Activated CD4-positive, alpha-beta T cell treated with anti-CD3 and anti-CD28 coated beads, Interleukin-2, amount 10 ng/mL, durations not matched to agents 24 days and 14 days (primary cell): ENCODE results near the gene SPINK6. TPM values are rescaled to one million over a fixed set of nuclear protein-coding genes. Genes with fewer than 3 reads are reported as not detected.
A peak's percentile ranks its signal among the peaks of the same experiment; 100 is the strongest.

Experiments used
- DNase-seq: peaks from one replicate; pipeline ENCODE4 v3.0.0; 2022
- H3K27ac Mint-ChIP-seq: one replicate; pipeline ENCODE4 v1.8.0; 2022; ENCODE audit warnings: mild to moderate bottlenecking, mixed read lengths
- H3K27me3 Mint-ChIP-seq: one replicate; pipeline ENCODE4 v1.8.0; 2022; ENCODE audit warnings: mixed read lengths
- H3K36me3 Mint-ChIP-seq: one replicate; pipeline ENCODE4 v1.8.0; 2022; ENCODE audit warnings: low read depth, mild to moderate bottlenecking, mixed read lengths
- H3K4me1 Mint-ChIP-seq: one replicate; pipeline ENCODE4 v1.8.0; 2021; ENCODE audit warnings: mixed read lengths
- H3K4me3 Mint-ChIP-seq: one replicate; pipeline ENCODE4 v1.8.0; 2022; ENCODE audit warnings: mild to moderate bottlenecking, moderate library complexity, mixed read lengths
- H3K9me3 Mint-ChIP-seq: one replicate; pipeline ENCODE4 v1.8.0; 2021; ENCODE audit warnings: mixed read lengths
- intact Hi-C: fragments of 100-400 bp; cut with micrococcal nuclease; formaldehyde crosslinking; loops from one replicate; pipeline ENCODE4 v1.15.1; 2023
- total RNA-seq: library from RNA; stranded (reverse); gene quantifications from 2 replicates; pipeline ENCODE4 v1.2.3, GENCODE V29; 2022

SPINK6 gene, protein sequence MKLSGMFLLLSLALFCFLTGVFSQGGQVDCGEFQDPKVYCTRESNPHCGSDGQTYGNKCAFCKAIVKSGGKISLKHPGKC
- not detected in 2 replicates for total RNA-seq

DNA sequence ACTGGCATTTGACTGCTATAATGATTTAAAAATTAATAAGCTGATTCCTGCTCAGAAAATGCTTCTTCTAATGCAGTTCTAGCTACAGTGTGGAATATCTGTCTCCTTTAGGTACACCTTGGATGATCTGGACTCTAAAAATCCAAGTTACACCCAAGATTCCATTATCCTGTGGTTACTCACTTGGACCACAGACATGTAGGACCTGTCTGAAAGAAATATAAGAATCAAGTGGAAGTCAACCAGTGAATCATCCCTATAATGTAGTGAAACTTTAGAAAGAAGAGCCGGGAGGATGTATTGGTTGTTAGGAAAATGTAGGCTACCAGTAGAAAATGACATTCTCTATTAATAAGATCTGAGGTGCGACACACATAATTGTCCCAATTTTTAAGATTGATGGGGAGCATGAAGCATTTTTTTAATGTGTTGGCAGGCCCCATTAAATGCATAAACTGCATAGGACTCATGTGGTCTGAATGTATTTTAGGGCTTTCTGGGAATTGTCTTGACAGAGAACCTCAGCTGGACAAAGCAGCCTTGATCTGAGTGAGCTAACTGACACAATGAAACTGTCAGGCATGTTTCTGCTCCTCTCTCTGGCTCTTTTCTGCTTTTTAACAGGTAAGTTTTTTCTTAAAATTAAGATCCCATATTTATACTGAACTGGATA lies at the start of gene SPINK6:
SPINK6 (plus strand) TSS at position 512 of the 673 bp plus-strand sequence; CDS start at position 567, 55 bp downstream.
- no peak within 1 kb of the TSS for H3K27ac Mint-ChIP-seq
- peaks cover 9% of the 10 kb centered on the region for H3K27me3 Mint-ChIP-seq
- H3K4me1 Mint-ChIP-seq = no peaks in the 10 kb centered on the region
- intact Hi-C loops = no loop called here
- no peaks in the 10 kb centered on the region for H3K36me3 Mint-ChIP-seq
- no peaks in the 10 kb centered on the region for H3K9me3 Mint-ChIP-seq
- no peak within 1 kb of the TSS for H3K4me3 Mint-ChIP-seq
- DNase-seq = no peak

DNA sequence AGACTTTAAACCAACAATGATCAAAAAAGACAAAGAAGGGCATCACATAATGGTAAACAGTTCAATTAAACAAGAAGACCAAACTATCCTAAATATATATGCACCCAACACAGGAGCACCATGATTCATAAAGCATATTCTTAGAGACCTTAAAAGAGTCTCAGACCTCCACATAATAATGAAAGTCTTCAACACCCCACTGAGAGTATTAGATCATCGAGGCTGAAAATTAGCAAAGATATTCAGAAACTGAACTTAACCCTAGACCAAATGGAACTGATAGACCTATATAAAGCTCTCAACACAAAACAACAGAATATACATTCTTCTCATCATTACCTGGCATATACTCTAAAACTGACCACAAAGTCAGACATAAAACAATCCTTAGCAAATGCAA lies 46.2 kb upstream of the SPINK6 start:
- Mint-ChIP-seq H3K36me3 (no peaks in the 10 kb centered on the region), H3K9me3 (no peaks in the 10 kb centered on the region), H3K4me1 (no peaks in the 10 kb centered on the region), H3K27me3 (no peaks in the 10 kb centered on the region), H3K4me3 (no peak overlapping the region), H3K27ac (no peak overlapping the region)
- intact Hi-C loops = no loop called here
- no peak for DNase-seq

DNA sequence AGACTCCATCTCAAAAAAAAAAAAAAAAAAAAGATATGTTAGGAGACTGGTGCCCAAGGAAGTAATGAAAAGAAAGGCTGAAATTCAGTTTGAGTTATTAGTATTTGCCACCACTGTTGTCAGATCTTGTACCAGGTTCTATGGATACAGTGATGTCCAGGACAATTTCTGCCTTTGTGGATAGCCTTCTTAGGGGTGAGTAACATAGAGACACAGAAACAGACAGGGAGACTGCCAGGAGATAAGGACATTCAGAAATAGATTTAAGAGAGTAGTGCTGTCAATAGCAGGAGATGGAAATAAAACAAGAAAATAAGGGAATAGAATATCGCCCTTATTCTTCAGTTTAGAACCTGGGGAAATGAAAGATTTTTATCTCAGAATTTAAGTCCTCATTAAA lies 40.8 kb upstream of the SPINK6 start:
- H3K27ac Mint-ChIP-seq = no peak overlapping the region
- peak; percentile 8 for DNase-seq
- no peak overlapping the region for H3K4me3 Mint-ChIP-seq
- H3K4me1 Mint-ChIP-seq = no peaks in the 10 kb centered on the region
- H3K36me3 Mint-ChIP-seq = no peaks in the 10 kb centered on the region
- no peaks in the 10 kb centered on the region for H3K9me3 Mint-ChIP-seq
- intact Hi-C loops = no loop called here
- H3K27me3 Mint-ChIP-seq = peaks cover 2% of the 10 kb centered on the region

DNA sequence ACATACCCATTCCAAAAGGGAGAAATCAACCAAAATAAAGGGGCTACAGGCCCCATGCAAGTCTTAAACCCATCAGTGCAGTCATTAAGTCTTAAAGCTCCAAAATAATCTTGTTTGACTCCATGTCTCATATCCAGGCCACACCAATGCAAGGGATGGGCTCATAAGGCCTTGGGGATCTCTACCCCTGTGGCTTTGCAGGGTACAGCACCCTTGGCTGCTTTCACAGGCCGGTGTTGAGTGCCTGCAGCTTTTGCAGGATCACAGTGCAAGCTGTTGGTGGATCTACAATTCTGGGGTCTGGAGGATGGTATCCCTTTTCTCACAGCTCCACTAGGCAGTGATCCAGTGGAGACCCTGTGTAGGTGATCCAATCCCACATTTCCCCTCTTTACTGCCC lies 39.5 kb upstream of the SPINK6 start:
- Mint-ChIP-seq H3K36me3 (no peaks in the 10 kb centered on the region), H3K4me1 (no peaks in the 10 kb centered on the region), H3K27ac (no peak overlapping the region), H3K9me3 (no peaks in the 10 kb centered on the region), H3K4me3 (no peak overlapping the region), H3K27me3 (peaks cover 2% of the 10 kb centered on the region)
- intact Hi-C loops = no loop called here
- peak; percentile 44 for DNase-seq

DNA sequence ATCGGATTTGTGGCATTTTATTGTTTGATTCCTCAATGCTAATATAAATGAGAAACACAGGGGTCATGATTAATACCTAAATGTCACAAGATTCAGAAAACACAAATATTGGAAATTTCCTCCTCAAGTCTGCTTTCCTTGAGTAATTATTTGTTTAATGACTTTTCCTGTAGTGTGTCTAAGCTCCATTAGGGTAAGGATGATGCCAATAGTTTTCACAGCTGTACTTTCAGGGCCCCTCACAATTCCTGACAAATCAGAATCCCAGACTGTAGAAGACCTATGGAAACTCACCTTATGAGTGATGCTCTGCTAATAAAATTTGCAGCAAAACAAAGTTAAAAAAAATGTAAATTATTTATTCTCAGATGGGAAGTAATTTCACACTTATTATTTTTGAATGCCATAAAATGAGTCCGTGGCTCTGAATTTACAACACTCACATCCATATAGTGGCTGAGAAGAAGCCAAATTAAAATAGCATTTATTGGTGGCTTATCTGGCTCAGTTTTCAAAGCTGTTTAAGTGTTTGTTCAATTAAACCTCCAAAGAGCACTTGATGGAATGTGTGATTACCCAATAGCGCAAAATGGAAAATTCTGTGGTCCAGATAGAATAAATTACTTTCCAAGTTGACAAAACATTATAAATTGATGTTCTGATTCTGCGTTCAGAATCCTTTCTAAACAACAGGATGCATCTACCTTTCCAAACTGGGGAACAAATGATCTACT lies 36.1 kb upstream of the SPINK6 start:
- no peak for DNase-seq
- Mint-ChIP-seq H3K27ac (no peak overlapping the region), H3K4me3 (no peak overlapping the region), H3K4me1 (no peaks in the 10 kb centered on the region), H3K36me3 (no peaks in the 10 kb centered on the region), H3K27me3 (peaks cover 2% of the 10 kb centered on the region), H3K9me3 (no peaks in the 10 kb centered on the region)
- intact Hi-C loops = no loop called here

DNA sequence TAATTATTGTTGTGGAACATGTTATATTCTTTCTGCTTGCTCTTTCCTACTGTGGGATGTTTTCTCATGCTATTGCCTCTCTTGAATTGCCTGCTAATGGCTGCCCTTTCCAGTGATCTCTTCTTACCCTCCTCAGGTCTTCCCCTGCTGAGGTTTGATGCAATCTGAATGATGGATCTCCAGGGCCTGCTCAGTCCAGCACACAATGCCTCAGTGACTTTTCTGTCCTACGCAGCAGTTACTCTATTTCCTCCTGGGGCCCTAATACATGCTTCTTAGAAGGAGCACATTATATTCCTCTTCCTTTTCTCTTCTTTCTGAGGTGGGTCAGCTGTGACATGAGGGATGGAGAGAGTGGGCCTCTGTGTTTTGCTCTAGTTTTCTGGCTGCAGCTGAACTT lies 34.6 kb upstream of the SPINK6 start, which contains the start of gene SPINK14:
SPINK14 (plus strand) TSS at position 301 of the 400 bp plus-strand sequence. CDS start 1,187 bp downstream, outside the sequence.
- Mint-ChIP-seq H3K9me3 (no peaks in the 10 kb centered on the region), H3K4me1 (no peaks in the 10 kb centered on the region), H3K4me3 (no peak within 1 kb of the TSS), H3K36me3 (no peaks in the 10 kb centered on the region), H3K27me3 (peaks cover 6% of the 10 kb centered on the region), H3K27ac (no peak within 1 kb of the TSS)
- no peak for DNase-seq
- intact Hi-C loops = no loop called here

DNA sequence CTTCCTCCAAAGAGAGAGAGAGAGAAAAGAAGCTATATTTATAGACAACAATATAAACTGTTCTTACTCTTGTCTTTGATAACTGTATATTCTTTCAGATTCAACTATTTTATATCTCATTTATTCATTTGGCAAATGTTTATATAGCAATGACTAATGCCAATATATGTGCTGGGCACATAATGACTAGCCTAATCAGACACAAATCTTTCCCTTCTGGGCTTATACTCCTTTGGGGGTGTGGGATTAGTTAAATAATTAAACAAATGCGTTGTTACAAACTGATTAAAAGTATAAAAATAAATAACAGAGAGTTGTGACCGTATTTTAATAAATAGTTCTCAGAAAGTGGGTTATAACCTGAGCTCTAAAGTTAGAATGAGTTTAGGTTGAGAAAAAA lies 30.5 kb upstream of the SPINK6 start:
- H3K36me3 Mint-ChIP-seq = no peaks in the 10 kb centered on the region
- no peak overlapping the region for H3K27ac Mint-ChIP-seq
- intact Hi-C loops = no loop called here

DNA sequence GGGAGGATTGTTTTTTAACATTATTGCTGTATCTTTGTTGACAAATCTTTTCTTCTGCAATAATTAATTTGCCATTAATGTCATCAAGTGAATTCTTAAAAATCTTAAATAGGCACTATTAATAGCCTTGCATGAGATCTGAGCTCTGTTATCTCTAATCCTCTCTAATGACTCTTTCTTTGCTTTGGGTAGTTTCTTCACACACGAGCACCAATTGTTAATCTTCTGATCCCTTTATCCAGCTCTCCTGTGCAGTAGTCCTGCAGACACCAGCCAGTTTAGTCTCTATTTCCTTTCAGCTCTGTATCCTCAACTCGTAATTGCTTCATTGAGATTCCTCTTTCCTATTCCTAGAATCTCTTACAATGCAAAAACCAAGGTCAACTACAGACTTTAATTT lies 26.4 kb upstream of the SPINK6 start:
- Mint-ChIP-seq H3K27me3 (peaks cover 18% of the 10 kb centered on the region), H3K4me3 (no peak overlapping the region), H3K27ac (no peak overlapping the region), H3K4me1 (peaks cover 3% of the 10 kb centered on the region), H3K9me3 (no peaks in the 10 kb centered on the region), H3K36me3 (no peaks in the 10 kb centered on the region)
- intact Hi-C loops = loop anchor here (5.0 kb wide), 2 partner anchors 266 to 861 kb away; no protein-coding TSS in a partner anchor
- no peak for DNase-seq

More for the DNA sequence above, 30.5 kb upstream of the SPINK6 start:
- H3K4me3 Mint-ChIP-seq = no peak overlapping the region
- no peak for DNase-seq
- H3K4me1 Mint-ChIP-seq = no peaks in the 10 kb centered on the region
- no peaks in the 10 kb centered on the region for H3K9me3 Mint-ChIP-seq
- peaks cover 15% of the 10 kb centered on the region for H3K27me3 Mint-ChIP-seq

DNA sequence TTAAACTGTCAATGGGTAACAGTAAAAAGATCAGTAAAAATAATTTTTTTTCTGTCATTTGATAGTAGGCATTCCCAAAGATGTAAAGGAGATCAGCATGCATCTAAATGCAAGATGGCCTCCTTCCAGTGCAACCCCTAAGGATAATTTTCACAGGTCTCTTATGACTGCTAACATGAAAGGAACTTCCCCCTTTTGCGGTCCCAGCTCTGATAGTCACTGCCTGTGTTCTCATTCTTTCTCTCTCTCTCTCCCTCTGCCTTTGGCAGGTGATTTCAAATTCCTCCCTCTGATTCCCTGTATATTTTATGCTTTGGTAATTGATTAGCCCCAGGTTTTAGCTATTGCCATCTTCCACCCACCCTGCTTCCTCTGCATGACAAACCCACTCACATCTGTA lies 25.6 kb upstream of the SPINK6 start:
- DNase-seq = no peak
- intact Hi-C loops = loop anchor here (5.0 kb wide), 2 partner anchors 265 to 860 kb away; no protein-coding TSS in a partner anchor
- Mint-ChIP-seq H3K4me1 (peaks cover 3% of the 10 kb centered on the region), H3K9me3 (no peaks in the 10 kb centered on the region), H3K4me3 (no peak overlapping the region), H3K36me3 (no peaks in the 10 kb centered on the region), H3K27me3 (peaks cover 16% of the 10 kb centered on the region), H3K27ac (no peak overlapping the region)

DNA sequence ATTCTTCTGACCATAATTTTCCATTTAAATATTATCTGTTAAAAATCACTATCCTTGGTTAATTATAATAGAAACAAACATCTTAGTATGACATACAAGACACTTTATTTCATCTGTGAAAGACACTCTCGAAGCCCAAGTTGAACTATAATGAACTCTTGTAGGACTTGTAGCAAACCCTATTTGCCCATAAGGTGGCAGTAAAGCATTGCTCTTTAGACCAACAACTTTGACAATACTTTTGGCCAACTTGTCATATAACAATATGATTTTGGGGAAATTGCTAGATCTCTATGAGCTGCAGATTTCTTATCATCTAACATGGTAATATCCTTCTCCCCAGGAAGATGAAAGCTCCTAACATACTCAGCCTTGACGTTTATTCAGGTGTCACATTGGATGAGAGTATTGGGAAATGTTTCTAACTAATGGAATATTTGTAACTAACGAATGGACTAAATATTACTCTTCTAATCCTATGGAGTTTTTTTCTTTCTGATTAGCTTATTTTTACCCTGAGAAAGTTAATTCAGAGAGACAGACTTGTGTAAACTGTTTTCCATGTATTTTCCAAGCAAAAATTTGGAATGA lies 23.5 kb upstream of the SPINK6 start:
- Mint-ChIP-seq H3K36me3 (no peaks in the 10 kb centered on the region), H3K9me3 (no peaks in the 10 kb centered on the region), H3K4me3 (no peak overlapping the region), H3K27me3 (peaks cover 15% of the 10 kb centered on the region), H3K27ac (no peak overlapping the region), H3K4me1 (peaks cover 3% of the 10 kb centered on the region)
- DNase-seq = peak; percentile 73
- intact Hi-C loops = loop anchor here (1.0 to 5.0 kb wide), 5 partner anchors 195 to 858 kb away; no protein-coding TSS in a partner anchor

DNA sequence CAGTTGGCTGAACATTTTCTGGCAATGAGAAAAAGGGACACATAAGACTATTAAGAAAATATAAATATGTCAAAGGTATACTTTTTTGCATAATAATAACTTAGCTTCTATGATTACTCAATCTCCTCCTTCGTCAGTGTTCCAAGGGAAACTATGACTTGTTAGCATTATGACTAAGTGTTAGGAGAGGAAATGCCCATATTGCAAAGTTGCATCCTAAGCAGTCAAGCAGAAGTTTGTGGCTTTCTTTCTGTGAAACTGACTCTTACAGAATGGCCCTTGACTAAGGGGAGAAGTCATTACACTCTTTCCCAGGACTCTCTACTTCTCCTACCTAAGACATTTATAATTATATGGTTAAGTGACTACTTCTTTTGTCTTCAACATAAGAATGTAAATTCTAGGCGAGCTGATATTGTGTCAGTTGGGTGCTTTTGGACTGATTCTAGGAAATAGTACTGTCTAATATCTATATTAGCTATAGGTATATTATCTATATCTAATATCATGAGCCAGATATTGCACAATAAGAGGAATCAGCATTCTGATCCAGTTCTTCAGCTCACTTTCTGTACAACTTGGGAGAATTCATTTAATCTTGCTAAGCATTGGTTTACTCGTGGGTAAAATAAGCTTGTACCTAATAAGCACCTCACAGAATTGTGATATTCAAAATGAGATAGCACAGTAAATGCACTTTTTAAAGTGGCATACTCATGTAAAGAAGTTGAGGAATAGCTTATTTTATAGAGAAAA lies 16.4 kb upstream of the SPINK6 start:
- DNase-seq = peak; percentile 61
- Mint-ChIP-seq H3K4me1 (peaks cover 6% of the 10 kb centered on the region), H3K36me3 (peaks cover 2% of the 10 kb centered on the region), H3K9me3 (no peaks in the 10 kb centered on the region), H3K4me3 (no peak overlapping the region), H3K27ac (no peak overlapping the region), H3K27me3 (peaks cover 8% of the 10 kb centered on the region)
- intact Hi-C loops = loop anchor here (1.0 to 5.0 kb wide), 4 partner anchors 198 to 621 kb away; no protein-coding TSS in a partner anchor

DNA sequence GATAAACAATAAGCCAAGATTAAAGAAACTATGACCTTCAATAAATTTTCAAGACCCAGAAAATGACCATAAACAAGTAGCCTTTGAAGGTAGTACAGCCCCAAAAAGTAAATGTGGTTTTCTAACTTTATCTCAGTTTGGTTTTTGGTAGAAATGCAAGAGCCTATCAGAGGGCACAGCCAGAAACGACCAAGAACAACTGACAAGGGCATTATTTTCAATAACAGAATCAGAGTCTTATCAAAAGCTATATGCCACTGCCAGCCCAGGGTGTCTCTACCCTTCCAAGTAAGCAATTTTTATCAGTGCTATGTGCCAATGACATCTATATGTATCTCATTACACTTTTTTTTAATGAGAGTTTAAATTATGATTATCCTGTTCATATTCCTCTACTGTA lies 11.8 kb upstream of the SPINK6 start:
- Mint-ChIP-seq H3K9me3 (no peaks in the 10 kb centered on the region), H3K27me3 (peaks cover 8% of the 10 kb centered on the region), H3K4me1 (peaks cover 6% of the 10 kb centered on the region), H3K36me3 (peaks cover 2% of the 10 kb centered on the region), H3K4me3 (no peak overlapping the region), H3K27ac (no peak overlapping the region)
- intact Hi-C loops = no loop called here
- DNase-seq = no peak

DNA sequence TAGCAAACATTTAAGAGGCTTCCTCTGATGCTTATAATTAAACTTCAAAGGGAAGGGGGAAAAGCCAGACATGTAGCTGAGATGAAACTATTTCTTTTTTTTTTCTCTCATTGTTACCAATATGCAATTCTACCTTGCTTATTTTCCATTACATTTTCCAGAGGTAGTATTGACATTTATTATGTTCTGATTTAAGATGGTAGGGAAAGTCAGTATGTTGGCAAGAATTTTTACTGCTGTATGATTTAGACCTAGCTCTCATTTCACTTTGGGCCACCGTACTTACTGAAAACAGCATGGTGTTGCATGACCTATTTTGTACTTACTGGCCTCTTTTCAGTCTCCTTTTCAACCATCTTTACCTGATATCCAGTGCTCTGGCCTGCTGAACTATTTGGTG lies 9.6 kb upstream of the SPINK6 start:
- no peaks in the 10 kb centered on the region for H3K4me1 Mint-ChIP-seq
- H3K27me3 Mint-ChIP-seq = peaks cover 5% of the 10 kb centered on the region
- no peaks in the 10 kb centered on the region for H3K9me3 Mint-ChIP-seq
- intact Hi-C loops = no loop called here
- no peaks in the 10 kb centered on the region for H3K36me3 Mint-ChIP-seq
- DNase-seq = no peak
- H3K4me3 Mint-ChIP-seq = no peak overlapping the region
- no peak overlapping the region for H3K27ac Mint-ChIP-seq
